Esophagus muscularis mucosa (tissue), 4 donors: Measurements from ENCODE around the gene UVRAG. TPM values are rescaled to one million over a fixed set of nuclear protein-coding genes. Genes with fewer than 3 reads are reported as not detected.

Experiments
- DNase-seq: peaks from one replicate; pipeline ENCODE4 v3.0.0-alpha.2; 2017; ENCODE audit errors: extremely low spot score
- H3K27ac ChIP-seq, 4 donors: fragments of 200-600 bp; sonication (generic); replicated peaks in 1 of 4; 1 replicate in 3 of 4; 2 replicates in 1 of 4; pipeline ENCODE4 v1.5.1; 2016 to 2019; ENCODE audit warnings: mild to moderate bottlenecking in 1 of 4
- H3K27me3 ChIP-seq, 4 donors: fragments of 200-600 bp; sonication (generic); one replicate each; pipeline versions ENCODE4 v1.5.1 to v1.6.0; 2016 to 2019
- H3K36me3 ChIP-seq, 4 donors: fragments of 200-600 bp; sonication (generic); one replicate each; pipeline ENCODE4 v1.5.1; 2016 to 2019
- H3K4me1 ChIP-seq, 4 donors: fragments of 200-600 bp; sonication (generic); one replicate each; pipeline ENCODE4 v1.5.1; 2016 to 2019
- H3K4me3 ChIP-seq, 4 donors: fragments of 200-600 bp; sonication (generic); 1 replicate in 2 of 4; 2 replicates in 2 of 4; pipeline ENCODE4 v1.5.1; 2016 to 2019; ENCODE audit warnings: mild to moderate bottlenecking in 4 of 4, moderate library complexity in 1 of 4
- H3K9me3 ChIP-seq, 4 donors: fragments of 200-600 bp; sonication (generic); 1 replicate in 3 of 4; 2 replicates in 1 of 4; pipeline ENCODE4 v1.5.1; 2016 to 2019
- CTCF ChIP-seq, 3 experiments: fragments of 200-600 bp in 2 of 3; fragments of 450-650 bp in 1 of 3; sonication (generic) in 2 of 3; IDR thresholded peaks; one replicate each; pipeline ENCODE4 v1.5.1; 2017 to 2019; ENCODE audit warnings: antibody characterized with exemption in 3 of 3, mild to moderate bottlenecking in 2 of 3, moderate library complexity in 1 of 3
- EP300 ChIP-seq: sonication (generic); formaldehyde crosslinking; IDR thresholded peaks from one replicate; pipeline ENCODE4 v1.6.1; 2017; ENCODE audit warnings: antibody characterized with exemption
- POLR2A ChIP-seq: fragments of 450-650 bp; IDR thresholded peaks from one replicate; pipeline ENCODE4 v1.6.1; 2017; ENCODE audit warnings: antibody characterized with exemption, moderate library complexity, mild to moderate bottlenecking, low read depth
- POLR2AphosphoS5 ChIP-seq, 2 donors: sonication (generic); formaldehyde crosslinking; IDR thresholded peaks; one replicate each; pipeline ENCODE4 v1.6.1; 2017; ENCODE audit warnings: antibody characterized with exemption in 2 of 2
- WGBS: methylation state at CpG from one replicate; pipeline ENCODE4 v1.1.5; 2018; 5-methylcytosine and 5-hydroxymethylcytosine counted together
- intact Hi-C: fragments of 100-400 bp; cut with DNase I; formaldehyde crosslinking; loops from one replicate; pipeline ENCODE4 v1.15.1; 2023
- total RNA-seq, 4 donors: library from RNA; depleted of rRNA; stranded (reverse); fragments of >200 nt; gene quantifications; one replicate each; pipeline versions ENCODE4 v1.1.0 to v1.2.1, GENCODE V29; 2016

The UVRAG gene
- total RNA-seq, 4 donors from 2014 or later: 30.6 to 37.4 (median 34.7) TPM

GRCh38 chr11:75773595-75774353 lies 41.2 kb upstream of the UVRAG start:
- no peak for TF ChIP-seq CTCF (IDR thresholded peaks at IDR 0.05)
- no peak for TF ChIP-seq EP300
- no peak for TF ChIP-seq POLR2A
- TF ChIP-seq POLR2AphosphoS5 (IDR thresholded peaks at IDR 0.05): no peak
- peaks cover 3 to 11% (median 7%) of the 10 kb centered on the region in 4 donors for H3K4me1 ChIP-seq
- H3K27ac ChIP-seq: no peak overlapping the region
- peaks cover 0 to 4% (median 0%) of the 10 kb centered on the region in 4 donors for H3K27me3 ChIP-seq
- no peaks in the 10 kb centered on the region for H3K9me3 ChIP-seq
- intact Hi-C loops: no loop called here
- no peaks in the 10 kb centered on the region for H3K36me3 ChIP-seq
- WGBS: 86% methylated on average over 5 of the region's 5 CpGs
- no peak overlapping the region for H3K4me3 ChIP-seq
- DNase-seq: no peak

GRCh38 chr11:75775056-75775455 lies 40.0 kb upstream of the UVRAG start:
- DNase-seq: no peak
- no peak overlapping the region for H3K27ac ChIP-seq
- intact Hi-C loops: no loop called here
- 83% methylated on average over 3 of the region's 3 CpGs for WGBS
- TF ChIP-seq POLR2AphosphoS5 (IDR thresholded peaks at IDR 0.05) (no peak), POLR2A (no peak)
- no peak overlapping the region for H3K4me3 ChIP-seq
- H3K27me3 ChIP-seq: no peaks in the 10 kb centered on the region
- H3K4me1 ChIP-seq: peaks cover 0 to 4% (median 0%) of the 10 kb centered on the region in 4 donors
- H3K36me3 ChIP-seq: no peaks in the 10 kb centered on the region
- H3K9me3 ChIP-seq: no peaks in the 10 kb centered on the region

- Histone ChIP-seq H3K9me3 (no peaks in the 10 kb centered on the region), H3K4me3 (no peak overlapping the region), H3K27ac (no peak overlapping the region), H3K27me3 (no peaks in the 10 kb centered on the region), H3K36me3 (no peaks in the 10 kb centered on the region), H3K4me1 (peaks cover 0 to 4% (median 0%) of the 10 kb centered on the region in 4 donors)
- no peak for TF ChIP-seq POLR2A
- no peak for TF ChIP-seq EP300
- TF ChIP-seq POLR2AphosphoS5 (IDR thresholded peaks at IDR 0.05): no peak
- no peak for TF ChIP-seq CTCF (IDR thresholded peaks at IDR 0.05)
- WGBS: 93% methylated on average over 3 of the region's 4 CpGs
- DNase-seq: no peak
- intact Hi-C loops: no loop called here
These were observed 38.5 kb upstream of the UVRAG start for GRCh38 chr11:75776546-75776945.

- no peak overlapping the region for H3K27ac ChIP-seq
- WGBS: 83% methylated on average over 11 of the region's 13 CpGs
- TF ChIP-seq EP300 (no peak), POLR2A (no peak), POLR2AphosphoS5 (IDR thresholded peaks at IDR 0.05) (no peak), CTCF (IDR thresholded peaks at IDR 0.05) (no peak)
- H3K4me3 ChIP-seq: no peak overlapping the region
- DNase-seq: no peak
- no peaks in the 10 kb centered on the region for H3K27me3 ChIP-seq
- peaks cover 0 to 4% (median 0%) of the 10 kb centered on the region in 4 donors for H3K4me1 ChIP-seq
- intact Hi-C loops: no loop called here
- H3K36me3 ChIP-seq: no peaks in the 10 kb centered on the region
- H3K9me3 ChIP-seq: no peaks in the 10 kb centered on the region
These were observed 37.4 kb upstream of the UVRAG start for GRCh38 chr11:75777461-75778110.

- H3K4me1 ChIP-seq: peaks cover 0 to 4% (median 0%) of the 10 kb centered on the region in 4 donors
- no peak overlapping the region for H3K4me3 ChIP-seq
- H3K9me3 ChIP-seq: no peaks in the 10 kb centered on the region
- TF ChIP-seq CTCF (IDR thresholded peaks at IDR 0.05) (no peak), EP300 (no peak), POLR2A (no peak), POLR2AphosphoS5 (IDR thresholded peaks at IDR 0.05) (no peak)
- 91% methylated on average over 5 of the region's 5 CpGs for WGBS
- H3K27me3 ChIP-seq: no peaks in the 10 kb centered on the region
- DNase-seq: no peak
- H3K27ac ChIP-seq: no peak overlapping the region
- no peaks in the 10 kb centered on the region for H3K36me3 ChIP-seq
- intact Hi-C loops: no loop called here
These were observed 36.0 kb upstream of the UVRAG start for GRCh38 chr11:75778962-75779361.
